HG03175 (cell line): ENCODE data around the gene CLSTN2.
A peak's percentile ranks its signal among the peaks of the same experiment; 100 is the strongest.

Source experiments
- ATAC-seq: cut with Tn5 transposase; IDR thresholded peaks from one replicate; pipeline ENCODE4 v1.9.1; 2021; ENCODE audit warnings: mild to moderate bottlenecking, moderate library complexity; ENCODE audit not compliant: unreplicated experiment

Gene CLSTN2

DNA sequence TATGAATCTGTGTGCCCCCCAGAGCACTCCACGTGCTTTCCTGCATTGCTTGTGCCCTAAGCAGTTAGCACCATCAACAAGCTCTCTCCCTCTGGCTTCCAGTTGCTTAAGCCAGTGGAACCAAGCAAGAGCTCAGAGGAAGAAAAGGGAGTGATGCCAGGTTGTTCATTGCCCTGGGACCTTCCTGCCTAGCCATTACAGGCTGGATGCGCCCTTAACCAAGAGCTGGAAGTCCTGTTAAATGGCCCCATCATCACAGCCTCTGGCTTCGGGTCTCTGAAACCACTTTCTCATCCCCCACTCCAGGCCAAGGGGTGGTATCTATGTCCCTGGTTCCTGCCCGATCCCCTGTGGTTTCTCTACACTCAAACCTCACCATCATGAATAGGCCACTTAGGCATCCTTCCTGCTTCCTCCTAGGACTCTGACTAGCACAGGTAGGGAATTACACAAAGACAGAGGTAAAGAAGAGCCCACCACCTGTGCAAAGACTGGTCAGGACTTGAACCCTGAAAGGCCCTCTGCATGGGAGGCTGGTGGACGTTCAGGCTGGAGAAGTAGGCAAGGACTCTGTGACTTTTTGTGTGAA is 433.3 kb downstream of the CLSTN2 start:
- ATAC-seq: no peak

DNA sequence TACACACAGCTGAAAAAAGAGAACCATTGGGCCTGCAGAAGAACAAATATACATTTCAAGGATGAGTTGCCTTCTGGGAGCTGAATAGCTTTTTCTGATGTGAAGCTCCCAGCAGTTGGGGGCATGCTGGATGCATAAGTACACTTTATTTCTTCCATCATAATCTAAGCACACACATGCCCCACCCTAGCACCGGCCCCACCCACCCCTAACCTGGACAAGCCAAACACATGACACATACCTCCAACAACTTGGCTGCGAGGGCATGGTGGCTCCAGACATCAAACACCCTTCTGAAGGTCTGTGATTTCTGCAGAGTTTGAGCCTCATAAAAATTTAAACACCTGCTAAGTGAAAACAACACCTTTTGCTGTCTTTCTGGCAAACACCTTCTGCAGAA is 435.7 kb downstream of the CLSTN2 start:
- ATAC-seq: no peak

DNA sequence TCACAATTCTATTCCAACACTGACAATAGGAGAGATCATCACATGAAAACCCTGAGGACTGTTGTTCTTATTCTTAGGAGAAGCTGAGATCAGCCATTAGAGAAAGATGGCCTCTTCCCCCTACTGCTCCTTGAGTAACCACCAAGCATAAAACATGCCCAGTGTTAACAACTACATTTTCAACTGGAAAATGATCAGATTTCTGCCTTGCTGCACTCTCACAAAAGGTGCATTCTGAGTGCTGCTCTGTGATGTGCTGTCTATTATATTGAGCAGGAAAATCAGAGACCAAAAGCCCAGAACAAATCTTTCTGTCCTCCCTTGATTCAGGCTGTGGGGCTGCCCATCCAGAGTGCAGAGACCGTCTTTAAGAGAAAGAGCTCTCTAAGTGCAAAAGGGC is 438.2 kb downstream of the CLSTN2 start:
- no peak for ATAC-seq

DNA sequence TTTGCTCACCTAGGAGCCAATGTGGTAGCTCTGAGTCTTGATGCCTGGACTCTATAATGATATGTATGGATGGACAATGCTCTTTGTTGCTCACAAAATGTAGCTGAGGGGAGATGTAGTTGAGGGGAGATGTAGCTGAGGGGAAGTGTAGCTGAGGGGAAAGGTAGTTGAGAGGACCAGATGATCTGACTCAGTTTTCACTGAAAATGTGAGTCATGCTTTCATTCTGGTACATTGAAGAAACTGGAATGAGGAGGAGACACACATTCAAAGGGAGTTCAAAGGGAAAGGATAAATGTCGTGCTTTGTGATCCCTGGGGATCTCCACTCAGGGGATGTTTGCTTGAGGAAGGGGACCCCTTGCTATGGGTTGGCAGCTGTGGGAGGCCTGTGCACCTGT is 440.0 kb downstream of the CLSTN2 start:
- no peak for ATAC-seq

DNA sequence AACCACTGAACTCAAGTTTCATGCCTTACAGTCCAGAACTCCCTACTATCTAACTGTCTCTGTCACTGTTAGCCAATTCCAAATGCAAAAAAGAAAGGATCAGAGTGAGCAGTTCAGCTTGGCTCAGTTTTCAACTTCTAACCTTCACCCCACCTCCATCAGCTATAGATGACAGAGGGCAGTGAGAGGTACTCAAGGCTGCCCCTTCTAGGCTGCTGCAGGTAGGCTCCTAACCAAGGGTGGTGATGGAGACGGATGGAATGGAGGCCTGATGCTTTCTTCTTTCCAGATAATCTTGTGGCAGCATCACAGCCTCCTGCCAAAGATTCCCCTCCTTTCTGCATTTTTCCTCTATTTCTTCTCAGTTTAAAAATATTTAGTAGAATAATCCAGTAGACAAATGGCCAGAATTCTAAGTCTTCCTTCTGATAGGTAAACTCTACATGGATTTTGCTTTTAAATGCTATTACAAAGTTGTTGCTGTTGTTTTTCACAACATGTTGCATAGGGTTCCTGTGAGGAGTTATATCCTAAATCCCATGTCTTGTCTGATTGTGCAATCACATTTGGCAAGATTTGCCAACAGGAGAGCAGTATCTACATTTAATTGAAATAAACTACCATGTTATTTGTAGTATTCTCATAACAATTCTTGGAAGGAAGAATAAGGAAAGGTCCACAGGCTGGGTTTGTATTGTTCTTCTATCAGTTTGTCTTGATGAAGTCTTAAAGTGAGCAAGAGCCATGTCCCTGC is 441.3 kb downstream of the CLSTN2 start:
- ATAC-seq: no peak

DNA sequence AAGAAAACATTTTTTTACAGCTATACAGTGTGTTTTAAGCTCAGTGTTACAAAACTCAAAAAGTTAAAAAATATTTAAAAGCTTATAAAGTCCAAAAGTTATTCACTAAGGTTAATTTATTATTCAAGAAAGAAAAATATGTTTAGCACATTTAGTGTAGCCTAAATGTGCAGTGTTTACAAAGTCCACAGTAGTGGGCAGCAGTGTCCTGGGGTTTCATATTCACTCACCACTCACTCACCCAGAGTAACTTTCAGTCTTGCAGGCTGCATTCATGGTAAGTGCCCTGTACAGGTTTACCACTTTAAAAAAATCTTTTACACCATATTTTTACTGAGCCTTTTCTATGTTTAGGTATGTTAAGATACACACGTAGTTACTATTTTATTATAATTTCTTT is 442.7 kb downstream of the CLSTN2 start:
- ATAC-seq: no peak

DNA sequence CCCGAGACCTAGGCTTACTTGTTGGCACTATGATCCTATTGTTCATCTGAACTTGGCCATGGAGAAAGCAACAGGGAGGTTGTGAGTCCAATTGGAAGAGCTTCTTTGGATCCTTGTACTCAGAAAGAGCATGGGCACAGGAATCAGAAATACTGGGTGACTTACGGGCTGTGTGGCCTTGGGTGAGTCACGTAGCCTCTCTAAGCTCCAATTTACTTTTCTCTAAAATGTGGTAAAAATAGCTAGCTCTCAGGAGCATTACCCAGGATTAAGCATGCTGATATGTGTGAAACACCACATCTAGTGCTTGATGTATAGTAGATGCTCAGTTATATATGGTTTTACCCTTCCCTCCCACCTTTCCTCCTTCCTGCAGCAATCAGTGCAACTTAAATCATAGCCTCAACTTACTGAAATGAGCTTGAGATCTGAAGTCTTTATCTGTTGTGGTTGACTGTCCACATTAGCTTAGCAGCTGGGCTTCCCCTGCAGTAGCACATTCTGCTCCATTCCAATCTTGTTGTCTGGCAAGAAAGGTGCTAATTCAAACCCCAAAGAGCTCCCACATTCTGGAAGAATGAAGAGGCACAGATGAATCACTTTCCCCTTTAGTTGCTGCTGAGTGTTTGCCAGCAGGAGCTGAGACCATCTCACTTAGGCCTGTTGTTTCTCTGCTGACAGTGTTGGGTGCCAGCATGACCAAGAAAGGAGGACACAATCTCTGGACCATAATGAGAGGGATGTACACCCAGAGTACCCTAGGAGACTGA is 443.8 kb downstream of the CLSTN2 start:
- no peak for ATAC-seq

DNA sequence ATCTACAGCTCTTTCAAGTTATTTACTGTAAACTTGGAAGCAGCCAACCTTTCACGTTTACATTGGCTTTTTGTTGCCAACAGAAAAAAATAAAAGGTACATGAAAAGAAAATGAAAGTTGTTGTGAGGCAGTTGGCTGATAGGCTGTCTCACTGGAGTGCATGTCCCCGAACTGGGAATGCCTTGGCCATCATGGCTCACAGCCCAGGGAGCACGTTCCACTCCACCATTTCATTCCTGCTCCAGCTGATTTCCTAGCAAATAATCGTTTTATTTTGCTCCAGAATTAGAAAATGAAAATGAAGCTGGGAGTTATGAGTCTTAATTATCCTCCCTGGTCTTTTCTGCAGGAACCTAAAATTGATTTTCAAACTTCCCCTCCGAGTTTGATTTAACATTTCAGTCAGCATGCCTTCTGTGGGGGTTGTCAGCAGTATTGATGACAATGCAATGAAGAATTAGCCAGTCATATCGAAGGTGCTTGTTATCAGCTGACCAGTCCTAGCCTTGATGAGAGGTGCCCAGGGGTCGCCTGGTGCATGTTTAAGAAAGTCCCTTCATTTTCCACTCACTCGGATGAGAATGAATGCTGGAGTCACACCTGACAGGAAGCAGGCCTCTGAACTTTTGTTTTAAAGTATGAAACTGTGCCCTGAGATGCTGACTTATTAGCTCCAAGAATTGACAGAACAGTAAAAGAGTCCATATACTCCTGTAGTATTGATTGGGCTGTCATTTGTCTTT is 449.2 kb downstream of the CLSTN2 start:
- ATAC-seq: no peak

DNA sequence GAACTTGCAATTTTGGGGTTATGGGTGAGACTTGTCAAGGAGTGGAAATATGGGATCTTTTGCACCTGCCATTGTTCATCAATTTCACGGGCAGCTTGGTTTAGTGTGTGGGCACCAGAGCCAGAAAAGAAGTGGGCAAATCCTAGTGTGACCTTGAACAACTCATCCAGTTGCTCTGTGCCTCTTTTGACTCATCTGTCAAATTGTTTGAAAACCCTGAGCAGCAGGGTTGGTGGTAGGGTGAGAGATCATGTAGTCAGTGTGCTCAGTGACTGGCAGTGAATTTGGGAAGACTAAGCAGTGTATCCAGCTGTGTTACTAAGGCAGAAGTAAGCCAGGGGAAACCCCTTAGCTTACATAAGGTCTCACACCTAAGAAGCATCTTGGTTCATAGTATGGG is 449.9 kb downstream of the CLSTN2 start:
- no peak for ATAC-seq

DNA sequence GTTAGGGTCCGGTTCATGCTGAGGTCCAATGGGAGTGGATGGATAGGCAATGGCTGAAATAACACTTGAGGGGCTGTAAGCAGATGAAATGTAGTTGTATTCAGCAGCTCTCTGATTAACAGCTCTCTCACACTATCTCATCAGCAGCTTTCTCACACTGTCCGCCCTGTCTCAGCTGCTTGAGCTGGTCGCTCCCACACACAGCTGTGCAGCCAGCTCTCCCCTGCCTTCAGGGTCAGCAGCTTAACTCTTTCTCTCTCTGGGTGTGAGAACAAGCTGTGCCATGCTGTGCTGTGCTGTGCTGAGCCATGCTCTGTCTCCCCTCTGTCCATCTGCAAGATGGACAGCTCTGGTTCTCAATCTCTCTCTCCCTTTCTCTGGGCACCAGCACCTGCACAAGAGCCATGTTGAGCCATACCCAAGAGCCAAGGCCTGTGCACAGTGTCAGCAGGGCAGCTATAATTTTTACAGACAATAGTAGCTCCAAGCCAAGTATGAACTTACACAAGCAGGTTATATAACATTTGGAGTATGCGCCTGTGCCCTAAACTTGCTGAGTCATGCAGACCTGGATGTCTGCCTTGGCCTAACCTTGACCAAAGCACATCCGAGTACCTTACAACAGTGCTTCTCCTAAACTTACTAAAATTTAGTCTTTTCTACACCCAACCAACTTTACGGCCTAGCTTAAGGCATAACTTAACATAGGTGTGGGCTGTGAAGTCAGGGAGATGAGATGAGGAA is 451.5 kb downstream of the CLSTN2 start:
- ATAC-seq: no peak

DNA sequence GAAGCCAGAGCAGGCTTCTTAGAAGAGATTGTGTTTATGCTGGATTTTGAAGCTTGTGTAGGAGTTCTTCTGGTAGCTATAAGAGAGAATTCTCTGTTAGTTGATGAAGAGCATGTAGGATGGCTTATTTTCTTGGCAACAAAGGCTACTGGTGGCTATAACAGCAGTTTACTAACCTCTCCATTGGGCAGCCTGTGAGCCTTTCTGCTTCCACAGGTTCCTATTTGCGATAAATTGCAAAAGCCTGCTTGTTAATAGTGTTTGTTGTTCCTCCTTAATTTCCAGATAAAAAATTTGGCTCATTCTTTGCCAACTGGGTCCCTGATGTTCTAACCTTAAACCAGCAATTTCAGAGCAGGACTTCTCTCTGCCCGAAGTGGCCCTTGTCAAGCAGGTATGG is 452.3 kb downstream of the CLSTN2 start:
- no peak for ATAC-seq

DNA sequence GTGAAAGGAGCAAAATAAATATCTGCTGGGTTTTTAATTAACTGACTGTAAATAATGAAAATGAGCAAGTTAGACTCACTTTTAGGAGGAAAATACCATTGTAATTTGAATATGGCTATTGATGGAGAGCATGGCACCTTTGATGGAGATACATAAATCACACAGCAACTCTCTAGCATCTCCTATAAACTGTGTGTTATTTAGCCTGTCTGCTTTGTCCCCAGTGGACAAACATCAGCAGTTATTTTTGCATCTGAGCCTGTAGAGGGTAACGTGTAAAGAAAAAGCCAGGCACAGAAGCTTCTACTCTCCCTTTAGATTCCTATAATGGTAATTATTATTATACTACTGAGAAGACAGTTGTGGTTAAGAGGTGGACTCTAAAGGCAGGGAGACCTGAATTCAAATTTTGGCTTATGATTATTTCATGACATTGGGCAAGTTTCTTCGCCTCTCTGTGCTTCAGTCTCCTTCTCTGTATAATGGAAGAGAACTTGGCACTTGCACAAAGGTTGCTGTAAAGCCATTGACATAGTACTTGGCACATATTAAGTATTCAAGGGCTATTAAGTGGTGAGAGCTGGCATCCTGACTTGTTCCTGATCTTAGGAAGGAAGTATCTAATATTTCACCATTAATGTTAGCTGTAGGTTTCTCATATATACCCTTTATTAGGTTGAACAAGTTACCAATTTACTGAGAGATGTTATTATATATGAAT is 453.4 kb downstream of the CLSTN2 start:
- no peak for ATAC-seq

DNA sequence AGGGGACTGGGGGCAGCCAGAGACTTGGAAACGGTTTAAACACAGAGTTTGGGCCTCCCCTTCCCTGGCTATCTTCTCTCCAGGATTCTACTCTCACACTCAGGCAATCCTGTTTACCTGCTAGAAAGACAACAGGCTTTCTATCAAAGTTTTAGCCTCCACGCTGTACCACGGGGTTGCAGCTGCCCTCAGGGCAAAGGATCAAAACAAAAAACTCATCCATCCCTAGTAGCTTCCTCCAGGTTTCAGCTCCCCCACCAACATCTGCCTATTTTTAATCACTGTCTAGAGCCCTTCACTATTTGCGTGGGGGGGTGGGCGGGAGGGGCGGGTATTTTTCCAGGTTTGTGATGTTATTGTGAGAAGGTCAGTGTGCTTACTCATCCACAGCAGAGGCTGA is 456.1 kb downstream of the CLSTN2 start:
- no peak for ATAC-seq

DNA sequence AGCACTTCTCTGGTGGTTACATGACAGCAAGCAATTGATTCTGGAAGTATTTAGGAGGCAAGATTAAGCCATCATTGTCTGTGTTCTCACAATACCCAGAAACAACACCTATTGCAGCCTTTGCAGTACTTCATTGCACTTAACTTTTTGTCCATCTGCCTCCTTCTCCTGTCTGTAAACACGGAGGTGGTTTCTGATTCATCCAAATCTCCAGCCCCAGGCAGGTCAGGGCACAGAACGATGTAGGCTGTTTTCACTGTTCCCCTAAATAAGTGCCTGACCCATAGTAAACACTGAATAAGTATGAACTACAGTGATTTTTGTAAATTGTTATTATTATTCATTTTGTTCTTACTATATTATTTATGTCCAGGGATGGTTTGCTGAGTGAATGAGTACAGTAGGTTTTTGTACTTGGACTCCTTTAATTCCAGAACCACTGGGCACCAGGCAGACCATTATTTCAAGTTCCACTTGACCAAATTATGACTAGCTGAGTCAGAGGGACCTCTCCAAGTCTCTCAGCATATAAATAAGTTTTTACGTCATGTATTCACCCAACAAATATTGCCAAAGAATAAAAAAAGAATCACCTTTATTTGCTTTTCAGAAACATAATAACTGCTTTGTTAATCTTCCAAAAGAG is 459.6 kb downstream of the CLSTN2 start:
- no peak for ATAC-seq

DNA sequence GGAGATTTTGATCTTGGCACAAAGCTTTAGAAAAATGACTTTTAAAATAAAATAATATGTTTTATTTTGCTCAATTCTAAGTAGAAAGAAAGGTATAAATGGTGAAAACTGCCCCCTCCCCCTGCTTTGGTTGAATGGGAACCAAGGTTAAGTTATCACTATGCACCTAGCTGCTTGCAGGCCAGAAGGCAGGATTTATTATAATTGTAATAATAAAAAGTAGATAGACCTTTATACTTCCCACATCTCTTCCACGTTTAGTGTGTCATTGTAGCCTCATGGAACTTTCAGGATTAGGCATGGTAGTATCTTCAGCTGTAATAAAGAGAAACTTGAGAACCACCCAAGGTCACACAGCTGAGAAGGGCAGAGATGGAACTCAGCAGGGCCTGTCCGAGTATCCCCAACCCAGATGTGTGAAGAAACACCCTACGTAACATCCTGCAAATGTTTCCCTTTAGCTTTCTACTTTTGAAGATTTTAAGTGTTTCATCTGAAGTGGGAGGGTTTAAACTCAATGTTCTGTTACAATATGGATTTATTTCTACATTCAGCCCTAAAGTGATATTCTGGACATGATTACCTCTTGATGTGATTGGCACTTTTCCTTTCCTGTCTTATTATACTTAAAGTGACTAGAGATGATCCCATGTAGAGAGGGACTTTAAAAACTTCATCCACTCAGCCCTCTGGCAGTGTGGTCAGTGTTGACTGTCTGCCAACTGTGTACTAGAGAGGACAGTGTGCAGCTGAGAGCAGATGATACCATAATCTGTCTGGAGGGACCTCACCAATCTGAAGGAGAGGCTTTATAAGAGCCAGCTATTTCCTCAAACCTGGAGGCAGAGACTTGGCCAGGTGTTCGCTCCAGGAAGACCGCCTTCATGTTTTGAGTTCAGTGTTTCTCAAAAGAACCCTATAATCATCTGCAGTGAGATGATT is 460.4 kb downstream of the CLSTN2 start:
- no peak for ATAC-seq

DNA sequence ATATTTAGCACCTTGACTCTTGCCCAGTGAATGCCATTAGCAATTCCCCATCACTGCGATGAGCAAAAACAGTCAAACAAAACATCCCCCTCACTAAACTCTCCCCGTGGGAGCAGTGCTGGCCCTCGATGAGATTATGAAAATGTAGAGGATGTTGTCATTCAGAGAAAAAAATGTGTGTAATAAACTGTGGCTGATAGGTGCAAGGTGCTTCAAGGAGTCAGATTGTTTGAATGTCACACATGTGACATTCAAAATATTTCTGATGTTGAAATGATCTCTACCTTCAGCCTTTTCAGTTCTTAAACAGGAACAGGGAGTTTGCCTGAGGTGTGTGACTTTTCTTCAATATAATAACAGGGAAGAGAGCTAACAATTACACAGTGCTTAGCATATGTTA is 461.1 kb downstream of the CLSTN2 start:
- ATAC-seq: no peak

DNA sequence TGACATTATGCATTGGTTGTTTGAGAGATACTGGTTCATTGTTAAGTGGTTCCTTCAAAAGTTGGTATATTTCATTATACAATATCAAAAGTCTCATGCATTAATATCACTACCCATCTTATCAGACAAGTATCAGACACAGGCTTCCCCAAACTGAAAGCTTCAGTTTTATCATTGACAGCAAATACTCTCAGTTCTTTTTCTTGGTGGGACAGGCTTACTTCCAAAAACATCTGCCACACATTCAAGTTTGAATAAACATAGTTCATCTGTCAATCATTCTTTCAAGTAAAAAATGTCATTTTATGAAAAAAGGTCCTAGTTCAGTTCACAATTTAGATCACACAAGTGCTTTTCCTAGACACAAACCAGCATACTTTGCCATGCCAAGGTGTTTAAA is 462.9 kb downstream of the CLSTN2 start:
- peak; percentile 50 for ATAC-seq

DNA sequence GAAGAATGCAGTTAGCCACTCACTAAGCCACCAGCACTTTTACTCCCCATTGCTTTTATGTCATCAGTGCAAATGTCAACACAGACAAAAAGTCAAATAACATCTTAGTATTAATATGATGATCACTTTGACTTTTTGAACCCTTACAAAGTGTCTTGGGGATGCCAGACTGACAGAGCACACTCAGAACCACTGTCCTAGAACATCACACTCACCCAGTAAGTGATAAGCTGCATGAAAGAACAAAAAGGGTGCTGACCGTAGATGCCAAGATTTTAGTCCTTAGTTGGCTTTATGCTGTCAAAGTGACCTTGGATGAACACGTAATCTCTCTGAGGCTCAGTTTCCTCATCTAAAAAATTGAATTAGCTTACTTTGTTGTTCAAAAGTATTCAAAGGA is 463.4 kb downstream of the CLSTN2 start:
- ATAC-seq: no peak

DNA sequence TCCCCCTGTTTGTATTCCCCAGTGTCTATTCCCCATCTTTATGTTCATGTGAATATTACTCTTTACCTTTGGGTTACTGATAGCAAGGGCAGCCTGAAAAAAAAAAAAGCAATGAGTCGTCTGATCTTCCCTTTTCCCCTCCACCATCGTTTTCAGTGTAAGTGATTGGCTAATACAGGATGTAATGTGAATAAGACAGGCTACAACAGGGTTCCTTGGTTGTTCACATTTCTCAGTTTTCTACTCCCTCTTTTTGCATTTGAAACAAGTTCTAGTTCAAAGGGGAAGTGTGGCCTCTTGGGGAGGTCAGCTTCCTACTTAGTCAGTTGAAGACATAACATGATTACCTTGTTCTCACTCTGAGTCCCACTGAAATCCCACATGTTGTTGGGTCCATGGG is 464.9 kb downstream of the CLSTN2 start:
- no peak for ATAC-seq
